Measurements from ENCODE around the gene ALG12. TPM values are rescaled to one million over a fixed set of nuclear protein-coding genes. Genes with fewer than 3 reads are reported as not detected.
A peak's percentile ranks its signal among the peaks of the same experiment; 100 is the strongest.

ALG12 gene
- total and polyA plus RNA-seq, 2 of the 13 experiments (the other 11 are each of a cell fraction or from before 2014, with no cell fraction given), result 7.8 to 15.8 TPM

DNA sequence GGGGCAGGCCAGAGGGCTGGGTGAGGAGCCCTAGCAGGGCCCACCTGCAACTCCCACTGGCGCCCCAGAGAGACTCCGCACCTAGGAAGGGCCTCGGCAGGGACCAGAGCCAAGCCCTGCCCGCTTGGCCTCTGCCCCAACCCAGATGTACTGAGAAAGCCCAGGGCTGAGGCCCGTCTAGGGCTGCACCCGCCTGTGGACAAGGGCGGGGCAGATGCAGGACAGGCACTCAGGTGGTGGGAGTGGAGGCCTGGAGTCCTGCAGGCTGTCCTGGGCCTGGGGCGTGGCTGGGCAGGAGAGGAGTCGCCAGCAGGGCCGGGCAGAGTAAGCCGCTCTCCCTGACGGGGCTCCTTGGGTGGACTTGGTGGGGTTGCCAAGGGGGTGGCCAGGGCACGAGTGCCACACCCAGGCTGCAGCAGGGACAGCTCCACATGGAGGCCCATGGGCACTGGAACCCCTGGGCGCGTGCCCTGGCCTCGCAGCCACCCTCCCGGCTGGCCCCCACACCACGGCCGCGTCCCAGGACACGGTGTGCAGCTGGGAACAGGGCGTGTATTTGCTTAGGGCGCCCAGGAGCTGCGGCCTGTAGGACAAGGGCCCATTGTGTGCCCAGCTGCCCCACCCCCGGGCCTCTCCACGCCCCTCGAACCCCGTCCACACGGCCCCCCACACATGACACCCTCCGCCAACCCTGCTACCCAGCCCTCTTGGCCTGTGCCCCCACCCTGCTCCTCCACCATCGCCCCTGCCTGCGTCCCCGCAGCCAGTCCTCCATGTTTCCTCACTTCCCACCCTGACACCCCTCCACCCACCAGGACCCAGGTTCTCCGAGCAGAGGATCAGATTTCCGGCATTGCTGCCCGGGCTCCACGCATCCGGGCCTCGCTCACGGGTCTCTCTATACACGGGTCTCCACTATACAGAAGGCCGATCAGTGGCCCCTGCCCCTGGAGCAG, 31.0 kb upstream of the ALG12 start (continued):
- TF ChIP-seq, protein P1, sequence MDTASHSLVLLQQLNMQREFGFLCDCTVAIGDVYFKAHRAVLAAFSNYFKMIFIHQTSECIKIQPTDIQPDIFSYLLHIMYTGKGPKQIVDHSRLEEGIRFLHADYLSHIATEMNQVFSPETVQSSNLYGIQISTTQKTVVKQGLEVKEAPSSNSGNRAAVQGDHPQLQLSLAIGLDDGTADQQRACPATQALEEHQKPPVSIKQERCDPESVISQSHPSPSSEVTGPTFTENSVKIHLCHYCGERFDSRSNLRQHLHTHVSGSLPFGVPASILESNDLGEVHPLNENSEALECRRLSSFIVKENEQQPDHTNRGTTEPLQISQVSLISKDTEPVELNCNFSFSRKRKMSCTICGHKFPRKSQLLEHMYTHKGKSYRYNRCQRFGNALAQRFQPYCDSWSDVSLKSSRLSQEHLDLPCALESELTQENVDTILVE (CRISPR knock-in tag; IDR thresholded peaks at IDR 0.05), result peak; percentile 79
- TF ChIP-seq ZNF891 (CRISPR knock-in tag; IDR thresholded peaks at IDR 0.05) (no peak; the same call in 1 of the 2 replicates), FOSL2 (CRISPR knock-in tag; IDR thresholded peaks at IDR 0.05) (no peak; the same call in 1 of the 2 replicates), SKI (IDR thresholded peaks at IDR 0.05; ENCODE audit: partially characterized antibody) (peak; percentile 39), ZNF17 (CRISPR knock-in tag; IDR thresholded peaks at IDR 0.05) (no peak), ZNF124 (CRISPR knock-in tag; IDR thresholded peaks at IDR 0.05) (peak; percentile 10; the same call in 1 of the 2 replicates), YEATS4 (CRISPR knock-in tag; IDR thresholded peaks at IDR 0.05; ENCODE audit: borderline replicate concordance) (peak; percentile 63), ATF7-NPFF (CRISPR knock-in tag; IDR thresholded peaks at IDR 0.05; ENCODE audit: low read depth) (no peak), ZBTB1 (CRISPR knock-in tag; IDR thresholded peaks at IDR 0.05; ENCODE audit: borderline replicate concordance) (no peak), STAG1 (CRISPR knock-in tag; IDR thresholded peaks at IDR 0.05) (peak; percentile 2; the same call in 1 of the 2 replicates), TOE1 (CRISPR knock-in tag; IDR thresholded peaks at IDR 0.05) (no peak), SALL1 (CRISPR knock-in tag; IDR thresholded peaks at IDR 0.05) (peak; percentile 81), POLR2A (IDR thresholded peaks at IDR 0.05; ENCODE audit: insufficient read depth in 1 of 2, low read depth in 2 of 2, low read length in 2 of 2) (peak in 1 of 2 experiments; percentile 59; a peak in 1 of 4 replicates), ZNF224 (CRISPR knock-in tag; IDR thresholded peaks at IDR 0.05) (0 out of 2 replicates have a peak, but pooled peaks have one; percentile 57), MAFK (conservative IDR thresholded peaks at IDR 0.05 in 1 of 2, IDR thresholded peaks at IDR 0.05 in 1 of 2; ENCODE audit: low read length in 2 of 2) (no peak), BRD4 (CRISPR knock-in tag; IDR thresholded peaks at IDR 0.05) (peak; percentile 65), ZNF33B (CRISPR knock-in tag; IDR thresholded peaks at IDR 0.05) (peak; percentile 43; the same call in 1 of the 2 replicates), MXD4 (CRISPR knock-in tag; IDR thresholded peaks at IDR 0.05) (no peak; the same call in 1 of the 2 replicates), ZNF501 (CRISPR knock-in tag; IDR thresholded peaks at IDR 0.05) (0 out of 2 replicates have a peak, but pooled peaks have one; percentile 16), HDAC1 (CRISPR knock-in tag; IDR thresholded peaks at IDR 0.05) (no peak; the same call in 1 of the 2 replicates), ATM (IDR thresholded peaks at IDR 0.05; ENCODE audit: borderline replicate concordance) (no peak), ZFP36 (IDR thresholded peaks at IDR 0.05; ENCODE audit: borderline replicate concordance, low read depth, low read length, partially characterized antibody) (no peak), ZNF780A (CRISPR knock-in tag; IDR thresholded peaks at IDR 0.05) (no peak)
- TF ChIP-seq, protein P2, sequence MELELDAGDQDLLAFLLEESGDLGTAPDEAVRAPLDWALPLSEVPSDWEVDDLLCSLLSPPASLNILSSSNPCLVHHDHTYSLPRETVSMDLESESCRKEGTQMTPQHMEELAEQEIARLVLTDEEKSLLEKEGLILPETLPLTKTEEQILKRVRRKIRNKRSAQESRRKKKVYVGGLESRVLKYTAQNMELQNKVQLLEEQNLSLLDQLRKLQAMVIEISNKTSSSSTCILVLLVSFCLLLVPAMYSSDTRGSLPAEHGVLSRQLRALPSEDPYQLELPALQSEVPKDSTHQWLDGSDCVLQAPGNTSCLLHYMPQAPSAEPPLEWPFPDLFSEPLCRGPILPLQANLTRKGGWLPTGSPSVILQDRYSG (CRISPR knock-in tag; IDR thresholded peaks at IDR 0.05), result no peak
- TF ChIP-seq, protein P3, sequence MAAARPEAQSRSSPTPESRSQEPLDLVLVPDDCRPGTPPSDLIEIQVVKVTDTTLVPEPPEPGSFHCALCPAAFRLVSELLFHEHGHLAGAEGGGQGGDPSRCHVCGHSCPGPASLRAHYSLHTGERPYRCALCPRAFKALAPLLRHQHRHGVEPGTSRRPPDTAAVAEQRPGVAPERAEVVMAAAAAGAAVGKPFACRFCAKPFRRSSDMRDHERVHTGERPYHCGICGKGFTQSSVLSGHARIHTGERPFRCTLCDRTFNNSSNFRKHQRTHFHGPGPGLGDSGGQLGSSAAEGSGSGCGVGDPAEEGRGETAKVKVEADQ (CRISPR knock-in tag; IDR thresholded peaks at IDR 0.05; ENCODE audit: borderline replicate concordance), result no peak
